NCI-H1417 treated with DMSO at 0.1 percent for 48 hours (cell line): ENCODE data around the gene XPOT.

Experiments
- DNase-seq: peaks from one replicate; lab custom pipeline; 2025; lab: John Stamatoyannopoulos, UW

The XPOT gene

GRCh38 chr12:64466178-64466577, 62.0 kb downstream of the XPOT start:
- no peak for DNase-seq

GRCh38 chr12:64468966-64469365, 64.8 kb downstream of the XPOT start:
- DNase-seq, result no peak

GRCh38 chr12:64469455-64470142, 65.4 kb downstream of the XPOT start:
- DNase-seq, result no peak

DNA sequence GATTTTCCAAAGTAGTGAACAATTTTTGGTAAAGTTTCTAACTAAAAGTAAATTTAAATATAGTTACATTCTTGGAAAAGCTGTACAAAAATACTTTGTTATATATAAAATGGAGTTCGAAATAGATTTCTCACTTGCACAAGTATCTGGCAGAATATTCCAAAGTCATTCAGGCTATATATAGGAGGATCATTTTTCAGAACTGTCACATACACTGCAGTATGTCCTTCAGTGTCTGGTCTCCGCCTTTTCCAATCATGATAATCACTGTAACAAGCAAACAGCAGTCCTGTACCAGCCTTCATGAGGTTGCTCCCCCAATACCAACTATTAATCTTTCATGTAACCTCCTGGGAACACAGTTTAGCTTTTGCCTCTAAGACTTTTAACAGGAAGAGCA, 66.3 kb downstream of the XPOT start:
- DNase-seq, result no peak

DNA sequence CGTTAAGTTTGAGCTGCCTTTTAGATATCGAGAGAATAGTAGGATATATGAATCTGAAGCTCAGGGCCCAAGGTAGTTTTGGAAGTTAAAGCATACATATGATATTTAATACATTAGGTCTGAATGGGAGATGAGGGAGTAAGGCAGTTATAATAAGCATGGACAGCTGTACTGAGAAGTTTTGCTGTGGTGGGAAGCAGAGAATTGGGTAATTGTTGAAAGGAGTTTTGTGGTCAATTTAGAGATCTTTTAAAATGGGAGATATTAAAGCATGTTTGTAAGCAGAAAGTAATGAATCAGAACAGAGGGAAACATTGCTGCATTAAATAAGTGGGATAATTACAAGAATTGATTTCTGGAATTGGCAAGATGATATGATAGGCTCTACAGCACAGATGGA, 69.0 kb downstream of the XPOT start:
- no peak for DNase-seq

DNA sequence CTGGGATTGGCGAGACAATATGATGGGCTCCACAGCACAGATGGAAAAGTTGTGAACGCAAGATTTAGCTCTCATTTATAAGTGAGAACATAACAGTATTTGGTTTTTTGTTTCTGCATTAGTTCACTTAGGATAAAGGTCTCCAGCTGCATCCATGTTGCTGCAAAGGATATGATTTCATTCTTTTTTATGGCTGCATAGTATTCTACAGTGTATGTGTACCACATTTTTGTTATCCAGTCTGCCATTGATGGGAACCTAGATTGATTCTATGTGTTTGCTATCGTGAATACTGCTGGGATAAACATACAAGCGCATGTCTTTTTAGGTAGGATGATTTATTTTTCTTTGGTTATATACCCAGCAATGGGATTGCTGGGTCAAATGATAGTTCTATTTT, 71.3 kb downstream of the XPOT start:
- no peak for DNase-seq

- DNase-seq, result no peak
Measured at GRCh38 chr12:64476844-64477243, 72.7 kb downstream of the XPOT start.

DNA sequence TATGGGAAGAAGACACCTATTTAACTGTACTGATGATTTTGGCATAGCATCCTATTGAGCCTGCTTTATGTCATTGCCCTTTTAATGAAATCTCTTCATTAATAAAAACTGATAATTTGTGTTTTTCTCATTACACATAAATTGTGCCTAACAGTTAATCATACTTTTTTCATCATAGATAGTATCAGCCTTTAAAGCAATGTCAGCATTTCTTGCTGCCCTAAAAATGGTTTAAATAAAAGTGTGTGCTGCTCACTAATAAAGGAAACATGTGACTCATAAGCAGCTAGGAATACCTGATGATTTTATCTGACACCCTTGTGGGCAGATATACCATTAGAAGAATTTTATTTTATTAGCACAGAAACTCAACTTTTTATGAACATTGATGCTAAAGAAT, 74.5 kb downstream of the XPOT start:
- no peak for DNase-seq

DNA sequence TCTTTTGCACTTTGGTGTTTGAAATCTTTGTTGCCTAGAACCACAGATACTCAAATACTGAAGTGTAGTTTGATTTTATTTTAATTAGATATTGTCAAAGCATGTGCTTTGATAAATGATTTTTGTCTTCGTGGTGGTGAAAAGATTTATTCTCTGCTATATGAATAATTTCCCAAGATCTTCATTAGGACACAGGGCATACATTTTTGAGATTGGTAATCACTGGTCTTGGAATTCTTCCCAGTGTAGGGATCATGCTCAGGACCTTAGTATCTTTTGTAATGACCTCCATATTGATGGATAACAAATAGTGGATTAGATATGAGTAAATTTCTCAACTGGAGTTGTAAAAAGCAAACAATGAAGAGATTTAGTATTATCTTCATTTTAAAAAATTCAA, 76.0 kb downstream of the XPOT start:
- DNase-seq, result no peak

DNA sequence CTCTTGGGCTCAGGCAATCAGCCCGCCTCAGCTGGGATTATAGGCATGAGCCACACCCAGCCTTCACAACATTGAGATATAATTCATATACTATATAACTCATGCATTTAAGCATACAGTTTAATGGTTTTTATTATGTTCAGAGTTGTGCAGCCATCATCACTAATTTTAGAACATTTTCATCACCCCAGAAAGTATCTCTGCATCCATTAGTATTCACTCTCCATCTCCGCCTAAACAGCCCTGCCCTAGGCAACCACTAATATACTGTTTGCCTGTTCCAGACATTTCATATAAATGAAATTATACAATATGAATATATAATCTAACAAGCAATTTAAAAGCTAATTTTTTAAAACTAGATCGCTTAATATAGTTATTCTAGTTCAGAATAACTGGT, 82.5 kb downstream of the XPOT start:
- no peak for DNase-seq

- DNase-seq, result no peak
Measured at GRCh38 chr12:64491718-64492117, 87.5 kb downstream of the XPOT start.

GRCh38 chr12:64493513-64493912, 89.3 kb downstream of the XPOT start:
- DNase-seq, result no peak

DNA sequence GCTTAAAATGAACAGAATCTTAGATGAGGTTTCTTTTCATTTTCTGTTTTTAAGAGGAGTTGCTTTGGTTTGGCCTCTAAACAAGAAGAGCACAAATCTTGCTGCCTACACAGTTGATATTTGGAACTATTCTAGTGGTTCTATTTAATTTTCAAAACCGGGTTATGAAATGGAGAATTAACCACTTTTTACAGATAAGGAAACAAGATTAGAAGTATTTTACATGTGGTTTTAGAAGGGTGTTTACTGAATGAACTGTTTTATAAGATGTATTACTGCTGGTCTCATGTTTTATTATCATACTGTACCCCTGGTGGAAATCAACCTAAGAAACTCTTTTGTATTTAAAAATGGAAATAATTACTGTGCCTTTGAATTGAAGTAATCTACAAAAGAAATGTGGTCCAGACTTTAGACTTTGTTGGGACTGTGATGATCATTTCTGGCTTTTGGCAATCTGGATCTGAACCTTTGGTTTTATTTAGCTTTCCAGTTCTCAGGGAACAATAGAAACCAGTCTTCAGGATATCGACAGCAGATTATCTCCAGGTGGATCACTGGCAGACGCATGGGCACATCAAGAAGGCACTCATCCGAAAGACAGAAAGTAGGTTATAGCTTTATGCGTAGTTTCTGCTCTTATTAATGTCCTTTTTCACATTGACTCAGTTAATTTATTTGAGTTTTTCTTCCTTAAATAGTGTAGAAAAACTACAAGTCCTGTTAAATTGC, 91.0 kb downstream of the XPOT start:
- no peak for DNase-seq

DNA sequence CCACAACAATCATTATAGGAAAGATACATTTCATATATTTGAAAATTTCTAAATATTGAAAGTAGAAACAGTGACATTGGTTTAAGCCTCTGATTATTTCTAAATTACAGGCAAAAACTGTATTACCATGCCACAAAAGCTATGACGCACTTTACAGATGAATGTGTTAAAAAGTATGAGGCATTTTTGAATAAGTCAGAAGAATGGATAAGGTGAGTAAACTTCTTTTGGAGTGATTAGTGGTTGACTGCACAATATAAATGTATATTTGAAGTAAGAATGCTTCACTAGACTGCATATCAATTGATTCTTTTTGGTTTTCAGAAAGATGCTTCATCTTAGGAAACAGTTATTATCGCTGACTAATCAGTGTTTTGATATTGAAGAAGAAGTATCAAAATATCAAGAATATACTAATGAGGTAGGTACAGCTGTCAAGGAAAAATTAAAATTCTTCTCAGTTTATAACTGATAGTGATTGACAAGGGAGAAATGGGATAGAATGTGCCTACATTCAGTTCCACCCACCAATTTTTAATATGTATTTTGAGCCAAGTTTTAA, 92.7 kb downstream of the XPOT start:
- no peak for DNase-seq

DNA sequence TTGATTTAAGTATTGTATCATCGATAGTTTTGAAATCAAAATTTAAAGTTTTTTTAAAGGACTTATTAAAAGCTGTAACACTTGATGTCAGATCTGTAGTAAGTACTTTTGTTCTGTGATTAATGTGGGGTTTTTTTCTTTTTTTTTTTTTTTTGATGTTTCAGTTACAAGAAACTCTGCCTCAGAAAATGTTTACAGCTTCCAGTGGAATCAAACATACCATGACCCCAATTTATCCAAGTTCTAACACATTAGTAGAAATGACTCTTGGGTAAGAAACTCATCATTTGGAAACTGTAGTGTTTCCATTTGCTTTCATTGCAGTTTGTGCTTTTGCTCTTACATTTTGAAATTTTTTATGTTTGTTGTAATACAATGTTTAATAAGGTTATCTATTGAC, 93.3 kb downstream of the XPOT start:
- DNase-seq, result no peak

DNA sequence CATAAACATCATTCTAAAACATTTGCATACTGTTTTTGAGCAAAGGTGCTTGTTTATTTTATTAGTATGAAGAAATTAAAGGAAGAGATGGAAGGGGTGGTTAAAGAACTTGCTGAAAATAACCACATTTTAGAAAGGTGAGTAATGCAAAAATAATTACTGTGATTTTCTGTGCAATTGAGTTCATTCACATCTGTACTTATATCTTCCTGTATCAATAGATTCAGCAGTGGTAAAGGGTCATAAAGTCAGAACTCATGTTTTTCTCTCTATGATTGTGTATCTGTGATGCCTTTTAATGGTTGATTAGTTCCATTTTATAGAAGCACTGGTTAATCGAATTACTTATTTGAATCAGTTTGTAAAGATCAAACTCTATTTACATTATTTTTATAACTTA, 93.7 kb downstream of the XPOT start:
- no peak for DNase-seq

DNA sequence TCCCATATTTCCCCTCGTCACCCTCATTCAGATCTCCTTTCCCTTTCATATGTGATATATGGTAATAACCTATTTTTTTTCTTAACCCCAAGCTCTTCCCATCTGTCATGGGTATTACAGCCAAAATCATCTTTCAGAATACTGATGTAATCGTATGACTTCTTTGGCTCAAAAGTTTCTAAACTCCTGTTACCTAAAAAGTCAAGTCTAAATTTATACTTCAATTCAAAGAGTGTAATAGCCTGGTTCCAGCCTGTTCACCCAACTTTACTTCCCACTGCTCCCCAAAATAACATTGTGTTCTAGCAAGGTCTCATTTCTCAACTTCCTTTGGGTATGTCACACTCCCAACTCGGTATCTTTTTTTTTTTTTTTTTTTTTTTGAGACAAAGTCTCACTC, 96.2 kb downstream of the XPOT start:
- no peak for DNase-seq
